Urinary bladder (tissue), 4 donors: ENCODE results near the gene SULT4A1. TPM values are rescaled to one million over a fixed set of nuclear protein-coding genes. Genes with fewer than 3 reads are reported as not detected.
A peak's percentile ranks its signal among the peaks of the same experiment; 100 is the strongest.

Experiments
- DNase-seq: peaks from one replicate; pipeline ENCODE4 v3.0.0-alpha.2; 2015; ENCODE audit errors: extremely low spot score
- H3K27ac ChIP-seq: one replicate; pipeline ENCODE4 v1.5.1; 2013; ENCODE audit warnings: low read depth, mild to moderate bottlenecking, moderate library complexity
- H3K36me3 ChIP-seq: one replicate; pipeline ENCODE4 v1.6.1; 2013; ENCODE audit warnings: mild to moderate bottlenecking, moderate library complexity; ENCODE audit not compliant: insufficient read depth
- H3K4me1 ChIP-seq: one replicate; pipeline ENCODE4 v1.6.1; 2013; ENCODE audit warnings: mild to moderate bottlenecking, moderate library complexity; ENCODE audit not compliant: insufficient read depth
- H3K4me3 ChIP-seq: one replicate; pipeline ENCODE4 v1.5.1; 2013; ENCODE audit warnings: low read depth, low read length
- WGBS: extraction: QIAGEN DNeasy Blood & Tissue Kit; methylation state at CpG from one replicate; pipeline ENCODE4 v1.1.7; 2013; 5-methylcytosine and 5-hydroxymethylcytosine counted together
- polyA plus RNA-seq: library from polyadenylated mRNA; stranded (reverse); fragments of 200-250 nt; gene quantifications from one replicate; pipeline ENCODE4 v1.2.3, GENCODE V29; 2013
- total RNA-seq: library from RNA; depleted of rRNA; stranded (reverse); fragments of >200 nt; gene quantifications from one replicate; pipeline ENCODE4 v1.2.3, GENCODE V29; 2014
- donor health status: healthy with polysubstance abuse.
- donor health status: healthy.

Gene SULT4A1
- total and polyA plus RNA-seq, 2 donors = 1.2 to 1.5 TPM

DNA sequence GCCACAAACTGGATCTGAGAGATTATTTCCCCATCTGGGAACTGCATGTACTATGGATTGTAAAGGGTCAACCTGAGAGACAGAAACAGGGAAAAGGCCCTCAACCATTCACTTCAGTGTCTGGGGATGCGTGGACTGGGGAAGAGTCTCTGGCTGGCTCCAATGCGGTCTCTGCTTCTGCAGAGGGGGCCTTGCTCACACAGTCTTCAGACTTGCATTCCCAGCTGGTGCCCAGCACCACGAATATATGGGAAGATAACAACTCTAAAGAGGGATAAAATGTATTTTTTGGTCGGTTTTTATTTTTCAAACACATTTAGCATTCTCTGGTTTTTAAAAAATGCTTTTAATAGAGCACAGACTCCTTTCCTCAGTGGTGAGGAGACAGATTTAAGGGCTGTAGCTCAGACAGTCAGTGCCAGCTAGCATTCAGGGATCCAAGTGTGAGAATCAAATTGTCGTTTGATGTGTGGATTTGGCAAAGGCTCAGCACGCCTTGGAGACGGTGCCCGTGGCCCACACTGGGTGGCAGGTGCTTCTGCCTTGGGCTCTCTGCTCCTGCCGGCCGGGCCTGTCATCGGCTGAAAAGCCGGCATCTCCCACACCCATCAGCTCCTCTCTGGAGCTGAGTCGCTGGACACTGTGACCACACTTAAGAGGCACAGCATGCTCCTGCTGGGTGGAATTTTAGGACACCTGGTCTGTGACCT lies 42.2 kb downstream of the SULT4A1 start:
- no peaks in the 10 kb centered on the region for H3K36me3 ChIP-seq
- no peak overlapping the region for H3K27ac ChIP-seq
- H3K4me3 ChIP-seq = no peak overlapping the region
- H3K4me1 ChIP-seq = no peaks in the 10 kb centered on the region
- no peak for DNase-seq
- 79% methylated on average over 13 of the region's 13 CpGs for WGBS

DNA sequence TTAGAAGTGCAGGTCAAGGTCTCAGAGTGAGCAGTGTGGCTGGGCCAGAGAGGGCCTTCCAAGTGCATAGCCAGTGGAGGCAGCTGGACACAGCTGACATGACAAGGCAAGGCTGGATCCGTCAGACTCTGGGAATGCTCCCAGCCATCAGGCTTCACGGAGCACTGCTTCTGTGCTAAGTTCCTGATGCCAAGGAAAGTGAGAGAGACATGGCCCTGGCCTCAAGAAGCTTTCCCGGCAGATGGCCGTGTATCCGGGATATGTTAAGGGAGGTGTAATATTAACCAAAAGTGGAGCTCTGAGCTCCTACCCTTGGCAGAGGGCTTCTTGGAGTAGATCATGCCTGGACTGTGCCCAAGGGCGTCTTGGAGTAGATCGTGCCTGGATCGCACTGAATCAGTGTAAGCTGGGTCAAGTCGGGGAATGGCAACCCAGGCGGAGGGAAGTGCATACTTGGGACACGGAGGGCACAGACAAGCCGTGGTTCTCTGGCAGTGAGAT lies 42.8 kb downstream of the SULT4A1 start:
- no peak overlapping the region for H3K4me3 ChIP-seq
- 77% methylated on average over 12 of the region's 12 CpGs for WGBS
- no peaks in the 10 kb centered on the region for H3K36me3 ChIP-seq
- no peak for DNase-seq
- H3K4me1 ChIP-seq = no peaks in the 10 kb centered on the region
- no peak overlapping the region for H3K27ac ChIP-seq

GRCh38 chr22:43818981-43819380 lies 43.3 kb downstream of the SULT4A1 start:
- no peaks in the 10 kb centered on the region for H3K36me3 ChIP-seq
- H3K27ac ChIP-seq = no peak overlapping the region
- H3K4me3 ChIP-seq = no peak overlapping the region
- no peaks in the 10 kb centered on the region for H3K4me1 ChIP-seq
- 88% methylated on average over 11 of the region's 11 CpGs for WGBS
- DNase-seq = no peak

DNA sequence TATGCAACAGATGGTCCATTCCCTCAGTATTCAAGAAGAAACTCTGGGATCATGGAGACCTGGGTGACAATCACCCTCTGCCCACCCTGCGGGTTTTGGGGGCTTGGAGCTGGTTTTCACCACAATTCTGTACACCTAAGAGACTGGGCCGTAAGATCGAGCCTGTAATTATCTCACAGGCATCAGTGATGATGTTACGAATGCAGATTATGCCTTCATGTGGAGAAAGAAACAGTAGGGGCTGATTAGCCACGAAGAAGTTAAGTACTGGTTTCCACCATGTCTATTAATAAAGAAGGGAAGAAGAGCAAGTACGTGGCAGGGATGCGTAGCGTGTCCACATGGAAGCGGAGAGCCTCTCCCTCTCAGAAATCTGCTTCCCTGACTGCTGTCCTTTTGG lies 44.9 kb downstream of the SULT4A1 start:
- no peak overlapping the region for H3K27ac ChIP-seq
- no peaks in the 10 kb centered on the region for H3K36me3 ChIP-seq
- no peak overlapping the region for H3K4me3 ChIP-seq
- no peaks in the 10 kb centered on the region for H3K4me1 ChIP-seq
- 95% methylated on average over 9 of the region's 9 CpGs for WGBS
- DNase-seq = no peak

- Histone ChIP-seq H3K4me3 (no peak overlapping the region), H3K4me1 (peaks cover 2% of the 10 kb centered on the region), H3K27ac (no peak overlapping the region), H3K36me3 (no peaks in the 10 kb centered on the region)
- DNase-seq = no peak
- 95% methylated on average over 5 of the region's 5 CpGs for WGBS
Observed at GRCh38 chr22:43814264-43814663, 48.0 kb downstream of the SULT4A1 start.

DNA sequence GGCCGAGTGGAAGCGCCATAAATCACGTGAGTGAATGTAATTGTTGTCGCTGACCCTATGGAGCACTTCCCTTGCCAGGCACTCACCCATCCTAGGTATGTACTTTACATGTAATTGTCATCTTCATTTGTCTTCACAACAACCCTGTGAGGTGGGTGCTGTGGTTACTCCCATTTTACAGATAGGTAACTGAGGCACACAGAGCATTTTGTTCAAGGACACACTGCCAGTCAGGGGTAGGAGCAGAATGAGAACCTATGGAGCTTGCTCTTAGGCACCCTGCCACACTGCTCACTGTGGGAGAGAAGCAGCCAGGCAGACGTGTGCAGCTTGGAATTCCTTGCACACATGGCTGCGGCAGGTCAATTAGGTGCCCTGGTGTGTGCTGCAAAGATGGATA lies 49.4 kb downstream of the SULT4A1 start:
- 13% methylated on average over 6 of the region's 6 CpGs for WGBS
- DNase-seq = no peak
- H3K4me3 ChIP-seq = peak overlapping the region; percentile 77
- H3K36me3 ChIP-seq = no peaks in the 10 kb centered on the region
- H3K4me1 ChIP-seq = peaks cover 2% of the 10 kb centered on the region
- H3K27ac ChIP-seq = no peak overlapping the region

- H3K4me3 ChIP-seq = peak within 1 kb of the TSS; percentile 77
- H3K36me3 ChIP-seq = no peaks in the 10 kb centered on the region
- WGBS = under 1% methylated on average over 55 of the region's 55 CpGs
- DNase-seq = peak; percentile 90
- H3K4me1 ChIP-seq = peaks cover 2% of the 10 kb centered on the region
- H3K27ac ChIP-seq = peak within 1 kb of the TSS; percentile 47
Observed at GRCh38 chr22:43812149-43812842, 50.0 kb downstream of the SULT4A1 start, which contains the start of gene EFCAB6. EFCAB6 (minus strand) TSS chr22:43812305; CDS start chr22:43782318, 29,987 bp downstream.

- Histone ChIP-seq H3K4me3 (peak overlapping the region; percentile 77), H3K4me1 (peaks cover 2% of the 10 kb centered on the region), H3K36me3 (no peaks in the 10 kb centered on the region), H3K27ac (no peak overlapping the region)
- WGBS = 0% methylated on average over 21 of the region's 21 CpGs
- no peak for DNase-seq
Observed at GRCh38 chr22:43811777-43812148, 50.5 kb downstream of the SULT4A1 start.

- 82% methylated on average over 5 of the region's 5 CpGs for WGBS
Observed at GRCh38 chr22:43802897-43803495, 59.3 kb downstream of the SULT4A1 start.

GRCh38 chr22:43800970-43801369 lies 61.3 kb downstream of the SULT4A1 start:
- no peaks in the 10 kb centered on the region for H3K36me3 ChIP-seq
- DNase-seq = no peak
- WGBS = 88% methylated on average over 1 of the region's 1 CpG
- H3K4me3 ChIP-seq = no peak overlapping the region
- H3K27ac ChIP-seq = no peak overlapping the region
- no peaks in the 10 kb centered on the region for H3K4me1 ChIP-seq

More at GRCh38 chr22:43802897-43803495, 59.3 kb downstream of the SULT4A1 start:
- DNase-seq = no peak
- no peaks in the 10 kb centered on the region for H3K4me1 ChIP-seq
- H3K27ac ChIP-seq = no peak overlapping the region
- no peak overlapping the region for H3K4me3 ChIP-seq
- H3K36me3 ChIP-seq = no peaks in the 10 kb centered on the region

DNA sequence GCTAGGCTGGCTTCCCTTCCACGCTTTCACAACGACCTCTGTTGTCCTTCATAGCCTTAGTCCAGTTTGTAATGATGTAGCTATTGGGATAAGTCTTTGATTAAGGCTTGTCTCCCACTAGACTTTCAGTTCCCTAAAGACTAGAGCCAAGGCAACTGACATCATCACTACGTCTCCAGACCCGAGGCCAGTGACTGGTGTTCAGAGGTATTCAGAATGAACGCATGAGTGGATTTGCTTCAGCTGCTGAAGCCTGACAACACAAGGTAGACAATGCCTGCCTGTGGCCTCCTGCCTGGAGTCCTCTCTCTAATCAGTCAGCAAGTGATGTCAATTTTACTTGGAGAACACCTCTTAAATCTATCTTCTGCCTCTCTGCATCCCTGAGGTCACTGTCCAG lies 63.8 kb downstream of the SULT4A1 start:
- DNase-seq = no peak
- WGBS = 71% methylated on average over 5 of the region's 5 CpGs
- Histone ChIP-seq H3K36me3 (no peaks in the 10 kb centered on the region), H3K27ac (no peak overlapping the region), H3K4me3 (no peak overlapping the region), H3K4me1 (no peaks in the 10 kb centered on the region)

GRCh38 chr22:43796567-43796966 lies 65.7 kb downstream of the SULT4A1 start:
- no peak for DNase-seq
- H3K4me3 ChIP-seq = no peak overlapping the region
- H3K36me3 ChIP-seq = no peaks in the 10 kb centered on the region
- H3K27ac ChIP-seq = no peak overlapping the region
- no peaks in the 10 kb centered on the region for H3K4me1 ChIP-seq
- 25% methylated on average over 8 of the region's 8 CpGs for WGBS

DNA sequence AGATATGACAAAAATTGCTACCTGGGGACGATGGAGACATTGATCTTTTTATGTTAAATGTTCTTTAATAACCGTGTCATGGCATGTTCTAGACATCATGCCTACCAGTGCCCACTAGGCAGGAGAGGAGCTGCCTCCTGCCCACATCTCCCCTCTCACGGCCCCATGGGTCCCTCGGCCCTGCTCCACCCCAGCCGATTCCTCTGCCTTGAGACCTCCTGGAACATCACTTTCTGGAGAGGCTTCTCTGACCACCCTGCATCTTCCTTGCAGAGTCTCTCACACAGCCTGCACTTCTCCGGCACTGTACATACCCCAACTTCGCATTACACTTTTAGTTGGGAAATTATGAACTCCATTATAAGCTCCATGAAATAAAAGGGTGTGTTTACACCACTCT lies 67.0 kb downstream of the SULT4A1 start:
- Histone ChIP-seq H3K36me3 (no peaks in the 10 kb centered on the region), H3K4me1 (no peaks in the 10 kb centered on the region), H3K4me3 (no peak overlapping the region), H3K27ac (no peak overlapping the region)
- DNase-seq = no peak
- 82% methylated on average over 7 of the region's 7 CpGs for WGBS

DNA sequence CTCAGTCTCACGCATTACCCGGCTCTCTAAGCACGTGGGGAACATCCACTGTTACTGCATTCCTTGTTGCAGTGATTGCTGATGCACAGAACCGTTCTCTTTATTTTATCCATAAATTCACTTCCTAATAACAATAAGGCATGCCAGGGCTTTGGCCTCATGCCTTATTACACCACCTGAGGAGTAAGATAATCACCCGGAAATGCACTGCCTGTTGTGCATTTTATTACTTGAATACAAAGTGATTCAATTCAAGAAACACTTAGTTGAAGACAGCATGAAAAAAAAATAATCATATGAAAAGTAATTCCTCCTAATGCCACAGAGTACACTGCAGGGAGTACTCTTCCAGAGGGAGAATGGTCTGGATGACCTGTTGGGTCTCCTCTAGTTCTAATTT lies 69.4 kb downstream of the SULT4A1 start:
- Histone ChIP-seq H3K36me3 (no peaks in the 10 kb centered on the region), H3K4me1 (no peaks in the 10 kb centered on the region), H3K4me3 (no peak overlapping the region), H3K27ac (no peak overlapping the region)
- 62% methylated on average over 5 of the region's 5 CpGs for WGBS
- DNase-seq = no peak
